ENCODE measurements around the gene TEK.

The TEK gene

DNA sequence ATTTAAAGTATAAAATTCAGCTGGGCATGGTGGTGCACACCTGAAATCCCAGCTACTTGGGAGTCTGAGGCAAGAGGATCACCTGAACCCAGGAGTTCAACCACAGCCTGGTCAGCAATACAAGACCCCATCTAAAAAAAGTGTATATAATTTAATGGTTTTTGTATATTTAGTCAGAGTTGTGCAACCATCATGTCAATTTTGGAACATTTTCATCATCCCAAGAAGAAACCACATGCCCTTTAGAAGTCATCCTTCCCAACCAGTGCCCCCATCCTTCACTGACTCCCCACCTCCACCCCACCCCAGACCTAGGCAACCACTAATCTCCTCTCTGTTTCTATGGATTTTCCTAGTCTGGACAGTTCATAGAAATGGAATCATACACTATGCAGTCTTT, 18.8 kb upstream of the TEK start (continued):
- TF ChIP-seq, protein P1, sequence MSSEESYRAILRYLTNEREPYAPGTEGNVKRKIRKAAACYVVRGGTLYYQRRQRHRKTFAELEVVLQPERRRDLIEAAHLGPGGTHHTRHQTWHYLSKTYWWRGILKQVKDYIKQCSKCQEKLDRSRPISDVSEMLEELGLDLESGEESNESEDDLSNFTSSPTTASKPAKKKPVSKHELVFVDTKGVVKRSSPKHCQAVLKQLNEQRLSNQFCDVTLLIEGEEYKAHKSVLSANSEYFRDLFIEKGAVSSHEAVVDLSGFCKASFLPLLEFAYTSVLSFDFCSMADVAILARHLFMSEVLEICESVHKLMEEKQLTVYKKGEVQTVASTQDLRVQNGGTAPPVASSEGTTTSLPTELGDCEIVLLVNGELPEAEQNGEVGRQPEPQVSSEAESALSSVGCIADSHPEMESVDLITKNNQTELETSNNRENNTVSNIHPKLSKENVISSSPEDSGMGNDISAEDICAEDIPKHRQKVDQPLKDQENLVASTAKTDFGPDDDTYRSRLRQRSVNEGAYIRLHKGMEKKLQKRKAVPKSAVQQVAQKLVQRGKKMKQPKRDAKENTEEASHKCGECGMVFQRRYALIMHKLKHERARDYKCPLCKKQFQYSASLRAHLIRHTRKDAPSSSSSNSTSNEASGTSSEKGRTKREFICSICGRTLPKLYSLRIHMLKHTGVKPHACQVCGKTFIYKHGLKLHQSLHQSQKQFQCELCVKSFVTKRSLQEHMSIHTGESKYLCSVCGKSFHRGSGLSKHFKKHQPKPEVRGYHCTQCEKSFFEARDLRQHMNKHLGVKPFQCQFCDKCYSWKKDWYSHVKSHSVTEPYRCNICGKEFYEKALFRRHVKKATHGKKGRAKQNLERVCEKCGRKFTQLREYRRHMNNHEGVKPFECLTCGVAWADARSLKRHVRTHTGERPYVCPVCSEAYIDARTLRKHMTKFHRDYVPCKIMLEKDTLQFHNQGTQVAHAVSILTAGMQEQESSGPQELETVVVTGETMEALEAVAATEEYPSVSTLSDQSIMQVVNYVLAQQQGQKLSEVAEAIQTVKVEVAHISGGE (tag by site-specific recombination; conservative IDR thresholded peaks at IDR 0.05; ENCODE audit: low read depth), result no peak
- TF ChIP-seq, protein P2, sequence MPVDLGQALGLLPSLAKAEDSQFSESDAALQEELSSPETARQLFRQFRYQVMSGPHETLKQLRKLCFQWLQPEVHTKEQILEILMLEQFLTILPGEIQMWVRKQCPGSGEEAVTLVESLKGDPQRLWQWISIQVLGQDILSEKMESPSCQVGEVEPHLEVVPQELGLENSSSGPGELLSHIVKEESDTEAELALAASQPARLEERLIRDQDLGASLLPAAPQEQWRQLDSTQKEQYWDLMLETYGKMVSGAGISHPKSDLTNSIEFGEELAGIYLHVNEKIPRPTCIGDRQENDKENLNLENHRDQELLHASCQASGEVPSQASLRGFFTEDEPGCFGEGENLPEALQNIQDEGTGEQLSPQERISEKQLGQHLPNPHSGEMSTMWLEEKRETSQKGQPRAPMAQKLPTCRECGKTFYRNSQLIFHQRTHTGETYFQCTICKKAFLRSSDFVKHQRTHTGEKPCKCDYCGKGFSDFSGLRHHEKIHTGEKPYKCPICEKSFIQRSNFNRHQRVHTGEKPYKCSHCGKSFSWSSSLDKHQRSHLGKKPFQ (tag by site-specific recombination; IDR thresholded peaks at IDR 0.05), result no peak
- TF ChIP-seq, protein P3, sequence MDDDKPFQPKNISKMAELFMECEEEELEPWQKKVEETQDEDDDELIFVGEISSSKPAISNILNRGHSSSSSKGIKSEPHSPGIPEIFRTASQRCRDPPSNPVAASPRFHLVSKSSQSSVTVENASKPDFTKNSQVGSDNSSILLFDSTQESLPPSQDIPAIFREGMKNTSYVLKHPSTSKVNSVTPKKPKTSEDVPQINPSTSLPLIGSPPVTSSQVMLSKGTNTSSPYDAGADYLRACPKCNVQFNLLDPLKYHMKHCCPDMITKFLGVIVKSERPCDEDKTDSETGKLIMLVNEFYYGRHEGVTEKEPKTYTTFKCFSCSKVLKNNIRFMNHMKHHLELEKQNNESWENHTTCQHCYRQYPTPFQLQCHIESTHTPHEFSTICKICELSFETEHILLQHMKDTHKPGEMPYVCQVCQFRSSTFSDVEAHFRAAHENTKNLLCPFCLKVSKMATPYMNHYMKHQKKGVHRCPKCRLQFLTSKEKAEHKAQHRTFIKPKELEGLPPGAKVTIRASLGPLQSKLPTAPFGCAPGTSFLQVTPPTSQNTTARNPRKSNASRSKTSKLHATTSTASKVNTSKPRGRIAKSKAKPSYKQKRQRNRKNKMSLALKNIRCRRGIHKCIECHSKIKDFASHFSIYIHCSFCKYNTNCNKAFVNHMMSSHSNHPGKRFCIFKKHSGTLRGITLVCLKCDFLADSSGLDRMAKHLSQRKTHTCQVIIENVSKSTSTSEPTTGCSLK (tag by site-specific recombination; IDR thresholded peaks at IDR 0.05), result no peak
- TF ChIP-seq ZNF341 (tag by site-specific recombination; IDR thresholded peaks at IDR 0.05; ENCODE audit: low read depth) (no peak), KLF1 (tag by site-specific recombination; IDR thresholded peaks at IDR 0.05) (no peak), GLIS2 (tag by site-specific recombination; IDR thresholded peaks at IDR 0.05) (no peak), ZNF140 (tag by site-specific recombination; IDR thresholded peaks at IDR 0.05) (no peak), ZNF174 (tag by site-specific recombination; IDR thresholded peaks at IDR 0.05) (no peak), ZNF37A (tag by site-specific recombination; IDR thresholded peaks at IDR 0.05) (no peak), KLF9 (tag by site-specific recombination; IDR thresholded peaks at IDR 0.05; ENCODE audit: low read depth) (no peak)
- TF ChIP-seq, protein P4, sequence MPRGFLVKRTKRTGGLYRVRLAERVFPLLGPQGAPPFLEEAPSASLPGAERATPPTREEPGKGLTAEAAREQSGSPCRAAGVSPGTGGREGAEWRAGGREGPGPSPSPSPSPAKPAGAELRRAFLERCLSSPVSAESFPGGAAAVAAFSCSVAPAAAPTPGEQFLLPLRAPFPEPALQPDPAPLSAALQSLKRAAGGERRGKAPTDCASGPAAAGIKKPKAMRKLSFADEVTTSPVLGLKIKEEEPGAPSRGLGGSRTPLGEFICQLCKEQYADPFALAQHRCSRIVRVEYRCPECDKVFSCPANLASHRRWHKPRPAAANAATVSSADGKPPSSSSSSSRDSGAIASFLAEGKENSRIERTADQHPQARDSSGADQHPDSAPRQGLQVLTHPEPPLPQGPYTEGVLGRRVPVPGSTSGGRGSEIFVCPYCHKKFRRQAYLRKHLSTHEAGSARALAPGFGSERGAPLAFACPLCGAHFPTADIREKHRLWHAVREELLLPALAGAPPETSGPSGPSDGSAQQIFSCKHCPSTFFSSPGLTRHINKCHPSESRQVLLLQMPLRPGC (tag by site-specific recombination; IDR thresholded peaks at IDR 0.05), result no peak

DNA sequence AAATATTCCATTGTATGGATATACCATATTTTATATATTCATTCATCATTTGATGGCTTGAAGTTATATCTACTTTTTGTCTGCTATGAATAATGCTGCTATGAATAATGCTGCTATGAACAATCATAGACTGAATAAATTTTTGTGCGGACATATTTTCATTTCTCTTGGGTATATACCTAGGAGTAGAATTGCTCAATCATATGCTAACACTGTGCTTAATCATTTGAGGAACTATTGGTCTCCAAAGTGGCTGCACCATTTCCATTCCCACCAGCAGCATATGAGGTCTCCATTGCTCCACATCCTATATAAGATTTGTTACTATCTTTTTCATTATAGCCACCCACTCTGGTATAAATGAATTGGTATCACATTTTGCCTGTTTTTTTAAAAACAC, 18.3 kb upstream of the TEK start:
- Histone ChIP-seq H3K4me3 (ENCODE audit: low read depth, low read length) (no peak overlapping the region), H3K9me3 (ENCODE audit: control insufficient read depth, insufficient read depth, low read depth, low read length) (no peaks in the 10 kb centered on the region), H3K27ac (ENCODE audit: extremely low read depth, low read depth, low read length) (no peak overlapping the region), H3K36me3 (ENCODE audit: control insufficient read depth in 2 of 2, insufficient read depth in 1 of 2, low read length in 2 of 2) (no peaks in the 10 kb centered on the region), H3K4me1 (ENCODE audit: control insufficient read depth, insufficient read depth, low read length) (no peaks in the 10 kb centered on the region)
- ChIA-PET POLR2A (no interaction called here), CTCF (no interaction called here)
- TF ChIP-seq, protein P5, sequence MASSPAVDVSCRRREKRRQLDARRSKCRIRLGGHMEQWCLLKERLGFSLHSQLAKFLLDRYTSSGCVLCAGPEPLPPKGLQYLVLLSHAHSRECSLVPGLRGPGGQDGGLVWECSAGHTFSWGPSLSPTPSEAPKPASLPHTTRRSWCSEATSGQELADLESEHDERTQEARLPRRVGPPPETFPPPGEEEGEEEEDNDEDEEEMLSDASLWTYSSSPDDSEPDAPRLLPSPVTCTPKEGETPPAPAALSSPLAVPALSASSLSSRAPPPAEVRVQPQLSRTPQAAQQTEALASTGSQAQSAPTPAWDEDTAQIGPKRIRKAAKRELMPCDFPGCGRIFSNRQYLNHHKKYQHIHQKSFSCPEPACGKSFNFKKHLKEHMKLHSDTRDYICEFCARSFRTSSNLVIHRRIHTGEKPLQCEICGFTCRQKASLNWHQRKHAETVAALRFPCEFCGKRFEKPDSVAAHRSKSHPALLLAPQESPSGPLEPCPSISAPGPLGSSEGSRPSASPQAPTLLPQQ (tag by site-specific recombination; IDR thresholded peaks at IDR 0.05), result no peak
- TF ChIP-seq ZSCAN16 (tag by site-specific recombination; IDR thresholded peaks at IDR 0.05), result no peak
- TF ChIP-seq, protein P6, sequence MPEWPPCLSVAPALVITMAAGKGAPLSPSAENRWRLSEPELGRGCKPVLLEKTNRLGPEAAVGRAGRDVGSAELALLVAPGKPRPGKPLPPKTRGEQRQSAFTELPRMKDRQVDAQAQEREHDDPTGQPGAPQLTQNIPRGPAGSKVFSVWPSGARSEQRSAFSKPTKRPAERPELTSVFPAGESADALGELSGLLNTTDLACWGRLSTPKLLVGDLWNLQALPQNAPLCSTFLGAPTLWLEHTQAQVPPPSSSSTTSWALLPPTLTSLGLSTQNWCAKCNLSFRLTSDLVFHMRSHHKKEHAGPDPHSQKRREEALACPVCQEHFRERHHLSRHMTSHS (tag by site-specific recombination; IDR thresholded peaks at IDR 0.05), result no peak
- no peak for TF ChIP-seq ZNF394 (tag by site-specific recombination; IDR thresholded peaks at IDR 0.05; ENCODE audit: borderline replicate concordance)
- TF ChIP-seq ZNF629 (tag by site-specific recombination; IDR thresholded peaks at IDR 0.05), result no peak
- TF ChIP-seq ZSCAN30 (tag by site-specific recombination; IDR thresholded peaks at IDR 0.05), result no peak
- no peak for TF ChIP-seq ZNF610 (tag by site-specific recombination; IDR thresholded peaks at IDR 0.05; ENCODE audit: borderline replicate concordance)
- no peak for TF ChIP-seq ZFHX2 (tag by site-specific recombination; conservative IDR thresholded peaks at IDR 0.05)
- TF ChIP-seq, protein P7, sequence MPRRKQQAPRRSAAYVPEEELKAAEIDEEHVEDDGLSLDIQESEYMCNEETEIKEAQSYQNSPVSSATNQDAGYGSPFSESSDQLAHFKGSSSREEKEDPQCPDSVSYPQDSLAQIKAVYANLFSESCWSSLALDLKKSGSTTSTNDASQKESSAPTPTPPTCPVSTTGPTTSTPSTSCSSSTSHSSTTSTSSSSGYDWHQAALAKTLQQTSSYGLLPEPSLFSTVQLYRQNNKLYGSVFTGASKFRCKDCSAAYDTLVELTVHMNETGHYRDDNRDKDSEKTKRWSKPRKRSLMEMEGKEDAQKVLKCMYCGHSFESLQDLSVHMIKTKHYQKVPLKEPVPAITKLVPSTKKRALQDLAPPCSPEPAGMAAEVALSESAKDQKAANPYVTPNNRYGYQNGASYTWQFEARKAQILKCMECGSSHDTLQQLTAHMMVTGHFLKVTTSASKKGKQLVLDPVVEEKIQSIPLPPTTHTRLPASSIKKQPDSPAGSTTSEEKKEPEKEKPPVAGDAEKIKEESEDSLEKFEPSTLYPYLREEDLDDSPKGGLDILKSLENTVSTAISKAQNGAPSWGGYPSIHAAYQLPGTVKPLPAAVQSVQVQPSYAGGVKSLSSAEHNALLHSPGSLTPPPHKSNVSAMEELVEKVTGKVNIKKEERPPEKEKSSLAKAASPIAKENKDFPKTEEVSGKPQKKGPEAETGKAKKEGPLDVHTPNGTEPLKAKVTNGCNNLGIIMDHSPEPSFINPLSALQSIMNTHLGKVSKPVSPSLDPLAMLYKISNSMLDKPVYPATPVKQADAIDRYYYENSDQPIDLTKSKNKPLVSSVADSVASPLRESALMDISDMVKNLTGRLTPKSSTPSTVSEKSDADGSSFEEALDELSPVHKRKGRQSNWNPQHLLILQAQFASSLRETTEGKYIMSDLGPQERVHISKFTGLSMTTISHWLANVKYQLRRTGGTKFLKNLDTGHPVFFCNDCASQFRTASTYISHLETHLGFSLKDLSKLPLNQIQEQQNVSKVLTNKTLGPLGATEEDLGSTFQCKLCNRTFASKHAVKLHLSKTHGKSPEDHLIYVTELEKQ (tag by site-specific recombination; IDR thresholded peaks at IDR 0.05; ENCODE audit: borderline replicate concordance), result no peak
- no peak for TF ChIP-seq ZNF560 (tag by site-specific recombination; IDR thresholded peaks at IDR 0.05; ENCODE audit: borderline replicate concordance)
- no peak for TF ChIP-seq ZNF585B (tag by site-specific recombination; IDR thresholded peaks at IDR 0.05)
- TF ChIP-seq ZNF248 (tag by site-specific recombination; IDR thresholded peaks at IDR 0.05), result no peak

Measured in HEK293 (cell line).